Measurements from ENCODE around the gene PDZD2. TPM values are rescaled to one million over a fixed set of nuclear protein-coding genes. Genes with fewer than 3 reads are reported as not detected.
"Not testable (repeated sequence)": the region's sequence is repeated elsewhere in the genome, so short reads cannot be mapped to it uniquely, and the experiment has no call there.

Gene PDZD2
- polyA plus RNA-seq, 3 donors, result 0.10 TPM; not detected in 2

DNA sequence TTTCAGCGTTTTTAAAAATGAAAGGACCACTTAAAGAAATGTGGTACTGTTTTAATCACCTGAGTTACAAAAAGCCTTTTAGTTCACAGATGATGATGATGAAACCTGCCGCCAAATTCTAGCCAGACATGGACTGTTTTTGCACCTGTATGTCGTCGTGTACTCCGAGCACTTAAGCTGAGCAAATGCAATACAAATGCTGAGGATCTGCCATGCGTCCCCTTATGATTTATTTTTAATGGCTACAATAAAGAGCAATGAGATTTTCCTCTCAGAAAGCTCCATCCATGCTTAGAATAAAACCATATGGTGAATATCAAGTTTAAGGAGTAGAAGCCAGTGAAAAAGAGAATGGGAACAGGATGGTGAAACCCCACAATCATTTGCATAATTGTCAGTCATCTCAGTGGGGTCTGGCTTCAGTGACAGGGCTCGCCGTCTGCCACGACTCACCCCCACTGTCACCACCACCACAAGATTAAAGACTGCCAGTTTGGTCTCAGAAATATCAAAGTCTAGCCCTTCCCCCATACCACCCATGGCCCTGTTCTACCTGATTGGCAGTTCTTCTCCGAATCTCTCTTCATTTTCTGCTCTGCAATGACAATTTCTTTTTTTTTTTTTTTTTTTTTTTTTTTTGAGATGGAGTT, 375.3 kb downstream of the PDZD2 start:
- Histone ChIP-seq H3K36me3 (replicated peaks in 1 of 2; ENCODE audit: control insufficient read depth in 1 of 2, insufficient read depth in 2 of 2, low read length in 2 of 2) (no peaks in the 10 kb centered on the region), H4K20me1 (ENCODE audit: insufficient read depth, low read length) (no peaks in the 10 kb centered on the region), H3K4me3 (replicated peaks in 1 of 3; ENCODE audit: low read depth in 2 of 3, low read length in 3 of 3) (no peak overlapping the region), H3K27ac (ENCODE audit: low read depth in 1 of 2, low read length in 2 of 2) (no peak overlapping the region), H2AFZ (ENCODE audit: insufficient read depth, low read depth, low read length, poor library complexity, severe bottlenecking) (no peak overlapping the region), H3K79me2 (ENCODE audit: insufficient read depth, low read length) (no peaks in the 10 kb centered on the region), H3K4me2 (replicated peaks; ENCODE audit: extremely low read depth, low read length, poor library complexity, severe bottlenecking) (no peak overlapping the region), H3K9me3 (replicated peaks in 1 of 2; ENCODE audit: control insufficient read depth in 1 of 2, insufficient read depth in 1 of 2, low read length in 2 of 2) (no peaks in the 10 kb centered on the region), H3K4me1 (ENCODE audit: control insufficient read depth in 1 of 2, insufficient read depth in 2 of 2, low read length in 2 of 2) (peaks cover 0 to 4% of the 10 kb centered on the region in 2 donors), H3K9ac (ENCODE audit: insufficient read depth, low read length, poor library complexity, severe bottlenecking) (no peak overlapping the region), H3K27me3 (ENCODE audit: control insufficient read depth in 2 of 2, insufficient read depth in 2 of 2, low read length in 2 of 2) (no peaks in the 10 kb centered on the region)
- H3K4me1 Mint-ChIP-seq, result peaks cover 18% of the 10 kb centered on the region
- intact Hi-C loops (cut with micrococcal nuclease), result no loop called here
- TF ChIP-seq, protein P1, sequence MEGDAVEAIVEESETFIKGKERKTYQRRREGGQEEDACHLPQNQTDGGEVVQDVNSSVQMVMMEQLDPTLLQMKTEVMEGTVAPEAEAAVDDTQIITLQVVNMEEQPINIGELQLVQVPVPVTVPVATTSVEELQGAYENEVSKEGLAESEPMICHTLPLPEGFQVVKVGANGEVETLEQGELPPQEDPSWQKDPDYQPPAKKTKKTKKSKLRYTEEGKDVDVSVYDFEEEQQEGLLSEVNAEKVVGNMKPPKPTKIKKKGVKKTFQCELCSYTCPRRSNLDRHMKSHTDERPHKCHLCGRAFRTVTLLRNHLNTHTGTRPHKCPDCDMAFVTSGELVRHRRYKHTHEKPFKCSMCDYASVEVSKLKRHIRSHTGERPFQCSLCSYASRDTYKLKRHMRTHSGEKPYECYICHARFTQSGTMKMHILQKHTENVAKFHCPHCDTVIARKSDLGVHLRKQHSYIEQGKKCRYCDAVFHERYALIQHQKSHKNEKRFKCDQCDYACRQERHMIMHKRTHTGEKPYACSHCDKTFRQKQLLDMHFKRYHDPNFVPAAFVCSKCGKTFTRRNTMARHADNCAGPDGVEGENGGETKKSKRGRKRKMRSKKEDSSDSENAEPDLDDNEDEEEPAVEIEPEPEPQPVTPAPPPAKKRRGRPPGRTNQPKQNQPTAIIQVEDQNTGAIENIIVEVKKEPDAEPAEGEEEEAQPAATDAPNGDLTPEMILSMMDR (IDR thresholded peaks at IDR 0.05), result no peak
- H3K27me3 Mint-ChIP-seq (ENCODE audit: low read depth in 3 of 3), result peaks cover 0 to 5% (median under 1%) of the 10 kb centered on the region in 3 donors
- peaks cover 0 to 2% (median 0%) of the 10 kb centered on the region in 7 donors for H3K9me3 Mint-ChIP-seq
- peak overlapping the region; percentile 48 to 53 for H3K4me3 Mint-ChIP-seq
- 37% methylated on average over 4 of the region's 10 CpGs for WGBS (ENCODE audit: insufficient coverage)
- H3K27ac Mint-ChIP-seq, result peak overlapping the region in 1 of 7 donors; percentile 50
- H3K36me3 Mint-ChIP-seq, result no peaks in the 10 kb centered on the region
- no peak for DNase-seq

DNA sequence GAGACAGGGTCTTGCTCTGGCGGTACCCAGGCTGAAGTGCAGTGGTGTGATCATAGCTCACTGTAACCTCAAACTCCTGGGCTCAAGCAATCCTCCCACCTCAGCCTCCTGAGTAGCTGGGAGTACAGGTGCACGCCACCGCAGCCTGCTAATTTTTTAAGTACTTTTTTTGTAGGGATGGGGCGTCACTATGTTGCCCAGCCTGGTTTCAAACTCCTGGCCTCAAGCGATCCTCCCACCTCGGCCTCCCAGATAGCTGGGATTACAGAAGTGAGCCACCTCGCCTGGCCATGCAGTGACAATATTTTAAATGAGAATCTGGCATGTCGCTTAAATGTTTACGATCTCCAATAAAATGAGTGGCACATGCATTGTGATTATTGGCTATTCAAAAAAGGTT, 376.3 kb downstream of the PDZD2 start:
- 98% methylated on average over 7 of the region's 9 CpGs for WGBS (ENCODE audit: insufficient coverage)
- H3K4me1 Mint-ChIP-seq, result peaks cover 21% of the 10 kb centered on the region
- H3K9me3 Mint-ChIP-seq; H4K20me1 ChIP-seq (ENCODE audit: insufficient read depth, low read length); H3K79me2 ChIP-seq (ENCODE audit: insufficient read depth, low read length); H3K9me3 ChIP-seq (replicated peaks in 1 of 2; ENCODE audit: control insufficient read depth in 1 of 2, insufficient read depth in 1 of 2, low read length in 2 of 2); H3K27me3 Mint-ChIP-seq (ENCODE audit: low read depth in 3 of 3); H3K27ac Mint-ChIP-seq; H3K4me1 ChIP-seq (ENCODE audit: control insufficient read depth in 1 of 2, insufficient read depth in 2 of 2, low read length in 2 of 2); H3K4me3 ChIP-seq (replicated peaks in 1 of 3; ENCODE audit: low read depth in 2 of 3, low read length in 3 of 3); H2AFZ ChIP-seq (ENCODE audit: insufficient read depth, low read depth, low read length, poor library complexity, severe bottlenecking); H3K27ac ChIP-seq (ENCODE audit: low read depth in 1 of 2, low read length in 2 of 2); H3K9ac ChIP-seq (ENCODE audit: insufficient read depth, low read length, poor library complexity, severe bottlenecking); DNase-seq; H3K4me2 ChIP-seq (replicated peaks; ENCODE audit: extremely low read depth, low read length, poor library complexity, severe bottlenecking); H3K36me3 Mint-ChIP-seq; H3K4me3 Mint-ChIP-seq; H3K27me3 ChIP-seq (ENCODE audit: control insufficient read depth in 2 of 2, insufficient read depth in 2 of 2, low read length in 2 of 2); H3K36me3 ChIP-seq (replicated peaks in 1 of 2; ENCODE audit: control insufficient read depth in 1 of 2, insufficient read depth in 2 of 2, low read length in 2 of 2); intact Hi-C loops (cut with micrococcal nuclease): not testable (repeated sequence)

Data from CD14-positive monocyte (primary cell).